Right cardiac atrium (tissue), 5 donors: Measurements from ENCODE around the gene ZNF473. TPM values are rescaled to one million over a fixed set of nuclear protein-coding genes. Genes with fewer than 3 reads are reported as not detected.
"Not testable (repeated sequence)": the region's sequence is repeated elsewhere in the genome, so short reads cannot be mapped to it uniquely, and the experiment has no call there.

Experiments
- ATAC-seq, 2 donors: fragments of 200-7000 bp; cut with Tn5 transposase; one replicate each; pipeline versions ENCODE4 v1.8.0 to v1.9.1; 2020; ENCODE audit warnings: moderate library complexity in 2 of 2, mild to moderate bottlenecking in 1 of 2
- DNase-seq, 3 donors: peaks; one replicate each; pipeline ENCODE4 v3.0.0-alpha.2; 2020
- H3K27ac ChIP-seq: one replicate; pipeline ENCODE4 v1.5.1; 2013; ENCODE audit warnings: mild to moderate bottlenecking, low read length, control low read depth, moderate library complexity
- H3K27me3 ChIP-seq: one replicate; pipeline ENCODE4 v1.6.1; 2013; ENCODE audit not compliant: control insufficient read depth, insufficient read depth
- H3K4me1 ChIP-seq: one replicate; pipeline ENCODE4 v1.6.1; 2013; ENCODE audit warnings: low read length; ENCODE audit not compliant: control insufficient read depth, insufficient read depth
- H3K4me3 ChIP-seq: one replicate; pipeline ENCODE4 v1.5.1; 2013; ENCODE audit warnings: low read length, control low read depth
- H3K9me3 ChIP-seq: one replicate; pipeline ENCODE4 v1.6.1; 2013; ENCODE audit warnings: low read length; ENCODE audit not compliant: control insufficient read depth
- WGBS: extraction: QIAGEN DNeasy Blood & Tissue Kit; methylation state at CpG from one replicate; pipeline ENCODE4 v1.1.7; 2013; 5-methylcytosine and 5-hydroxymethylcytosine counted together
- intact Hi-C, 4 donors: fragments of 100-400 bp; cut with DNase I; formaldehyde crosslinking; loops; one replicate each; pipeline versions ENCODE4 v1.11.0 to v1.14.0; 2022 to 2023
- polyA plus RNA-seq: library from polyadenylated mRNA; stranded (reverse); fragments of 200-250 nt; gene quantifications from one replicate; pipeline ENCODE4 v1.2.3, GENCODE V29; 2013
- total RNA-seq, 4 donors: library from RNA; stranded (reverse); fragmentation: NEBNext Ultra II Directional; extraction: Animal tissue kit (Norgen Biotek cat#: 25700); gene quantifications; one replicate each; pipeline ENCODE4 v1.2.1, GENCODE V29; 2021
- donor health status: healthy with polysubstance abuse.
- donor health status: DM: no; HTN: yes; CAD: no.
- donor health status: DM: no; HTN: no; CAD: no.
- donor health status: DM: no; HTN: yes; CAD: no; lungs with severe emphysema.
- donor health status: DM: yes; HTN: yes; CAD: no.

The ZNF473 gene
- total and polyA plus RNA-seq, 5 donors: 2.1 to 5.5 (median 4.9) TPM

GRCh38 chr19:50100946-50101345 is 75.1 kb downstream of the ZNF473 start:
- intact Hi-C loops: not testable (repeated sequence)

More at GRCh38 chr19:50100946-50101345, 75.1 kb downstream of the ZNF473 start:
- H3K9me3 ChIP-seq, H3K27ac ChIP-seq, H3K4me1 ChIP-seq, ATAC-seq, DNase-seq, H3K27me3 ChIP-seq, H3K4me3 ChIP-seq: not testable (repeated sequence)
- no CpG with 5 or more reads among the region's 13 CpGs for WGBS

Other genes with a start within 250 kb of the ZNF473 start
- 10 to 100 TPM; 13.2 to 21.3 (median 16.4) TPM for gene FUZ, start 212.7 kb upstream of the ZNF473 start, total RNA-seq
- 25.8 TPM for gene FUZ, start 212.7 kb upstream of the ZNF473 start, polyA plus RNA-seq
- 10 to 100 TPM; 37.8 to 50.4 (median 43.1) TPM for gene MED25, start 207.7 kb upstream of the ZNF473 start, total RNA-seq
- 39.2 TPM for gene MED25, start 207.7 kb upstream of the ZNF473 start, polyA plus RNA-seq
- 100 to 1,000 TPM; 127 to 146 (median 141) TPM for gene PTOV1, start 174.8 kb upstream of the ZNF473 start, total RNA-seq
- gene PTOV1, start 174.8 kb upstream of the ZNF473 start, polyA plus RNA-seq: 134 TPM
- gene PNKP, start 158.4 kb upstream of the ZNF473 start, total RNA-seq: 100 to 1,000 TPM in 1 of 4 donors, 10 to 100 TPM in 3; 38.6 to 144 (median 42.9) TPM
- gene PNKP, start 158.4 kb upstream of the ZNF473 start, polyA plus RNA-seq: 40.8 TPM
- 10 to 100 TPM; 32.4 to 38.7 (median 36.4) TPM for gene AKT1S1, start 148.7 kb upstream of the ZNF473 start, total RNA-seq
- gene AKT1S1, start 148.7 kb upstream of the ZNF473 start, polyA plus RNA-seq: 40.2 TPM
- gene TBC1D17, start 148.3 kb upstream of the ZNF473 start, total RNA-seq: 10 to 100 TPM; 35.7 to 45.7 (median 42.1) TPM
- gene TBC1D17, start 148.3 kb upstream of the ZNF473 start, polyA plus RNA-seq: 35.6 TPM
- gene IL4I1, start 129.1 kb upstream of the ZNF473 start, total RNA-seq: under 1 TPM in 3 of 4 donors, not detected in 1; 0.24 to 0.92 (median 0.60) TPM
- gene IL4I1, start 129.1 kb upstream of the ZNF473 start, polyA plus RNA-seq: 0.29 TPM
- gene ATF5, start 96.8 kb upstream of the ZNF473 start, total RNA-seq: 10 to 100 TPM in 2 of 4 donors, 1 to 10 TPM in 2; 7.1 to 12.9 (median 9.4) TPM
- gene ATF5, start 96.8 kb upstream of the ZNF473 start, polyA plus RNA-seq: 16.8 TPM
- gene NUP62, start 96.5 kb upstream of the ZNF473 start, total RNA-seq: 10 to 100 TPM; 25.9 to 34.0 (median 29.7) TPM
- gene NUP62, start 96.5 kb upstream of the ZNF473 start, polyA plus RNA-seq: 19.9 TPM
- 1 to 10 TPM in 3 of 4 donors, under 1 TPM in 1; 0.64 to 1.6 (median 1.3) TPM for gene SIGLEC11, start 64.8 kb upstream of the ZNF473 start, total RNA-seq
- gene SIGLEC11, start 64.8 kb upstream of the ZNF473 start, polyA plus RNA-seq: 0.86 TPM
- gene VRK3, start 633 bp upstream of the ZNF473 start, total RNA-seq: 10 to 100 TPM; 17.7 to 27.1 (median 24.5) TPM
- gene VRK3, start 633 bp upstream of the ZNF473 start, polyA plus RNA-seq: 15.6 TPM
- not detected for gene IZUMO2, start 137.3 kb downstream of the ZNF473 start, total RNA-seq
- not detected for gene IZUMO2, start 137.3 kb downstream of the ZNF473 start, polyA plus RNA-seq
- 10 to 100 TPM; 69.9 to 92.9 (median 76.5) TPM for gene MYH14, start 177.6 kb downstream of the ZNF473 start, total RNA-seq
- 73.6 TPM for gene MYH14, start 177.6 kb downstream of the ZNF473 start, polyA plus RNA-seq